OCI-LY3 (cell line): ENCODE measurements around the gene TCEAL9.
"Not testable (repeated sequence)": the region's sequence is repeated elsewhere in the genome, so short reads cannot be mapped to it uniquely, and the experiment has no call there.

Experiments
- CTCF ChIP-seq: fragments of 200-600, 300-600 bp; sonication (generic); IDR thresholded peaks from 2 replicates; pipeline ENCODE4 v1.5.1; 2014; ENCODE audit warnings: antibody characterized with exemption, low read length, low read depth
- EZH2phosphoT487 ChIP-seq: fragments of 200-600 bp; shearing (Covaris generic); IDR thresholded peaks from 2 replicates; pipeline ENCODE4 v1.6.1; 2018; ENCODE audit warnings: antibody characterized with exemption, mixed run types, low read depth

GRCh38 chrX:103385283-103385830 is 29.1 kb downstream of the TCEAL9 start:
- TF ChIP-seq CTCF, EZH2phosphoT487: not testable (repeated sequence)
